HEK293 (cell line): ENCODE results near the gene ABLIM2.

Experiments
- CTCF ChIA-PET: fragments of 350-600 bp; formaldehyde crosslinking; extraction: SDS; loops from one replicate; lab custom pipeline; 2021; ENCODE audit warnings: antibody characterized with exemption; lab: Yijun Ruan, JAX
- POLR2A ChIA-PET: fragments of 300-600 bp; formaldehyde crosslinking; extraction: SDS; loops from one replicate; lab custom pipeline; 2020; ENCODE audit warnings: antibody characterized with exemption, inconsistent platforms; lab: Yijun Ruan, JAX
- H3K27ac ChIP-seq: fragments of 200-500 bp; sonication (Bioruptor generic); 2 replicates; pipeline ENCODE4 v1.5.1; 2014; ENCODE audit warnings: low read depth, low read length, control low read depth, inconsistent platforms; ENCODE audit errors: extremely low read depth
- H3K36me3 ChIP-seq, 2 experiments: fragments of 200-500 bp in 1 of 2; sonication (Bioruptor generic) in 1 of 2; 1 replicate in 1 of 2; 2 replicates in 1 of 2; pipeline ENCODE4 v1.5.1; 2014 to 2017; ENCODE audit warnings: inconsistent platforms in 2 of 2, low read length in 2 of 2; ENCODE audit not compliant: control insufficient read depth in 2 of 2, insufficient read depth in 1 of 2
- H3K4me1 ChIP-seq: fragments of 200-500 bp; sonication (Bioruptor generic); 2 replicates; pipeline ENCODE4 v1.5.1; 2014; ENCODE audit warnings: mild to moderate bottlenecking, low read length, inconsistent platforms; ENCODE audit not compliant: control insufficient read depth, insufficient read depth
- H3K4me3 ChIP-seq: 2 replicates; pipeline ENCODE4 v1.5.1; 2011; ENCODE audit warnings: low read depth, mild to moderate bottlenecking, control low read depth, low read length, moderate library complexity
- H3K9me3 ChIP-seq: fragments of 200-500 bp; sonication (Bioruptor generic); 2 replicates; pipeline ENCODE4 v1.5.1; 2014; ENCODE audit warnings: low read depth, low read length, inconsistent platforms; ENCODE audit not compliant: control insufficient read depth, insufficient read depth
- GFI1B ChIP-seq: fragments of 450-650 bp; formaldehyde crosslinking; IDR thresholded peaks from 2 replicates; pipeline ENCODE4 v1.5.1; 2016; ENCODE audit warnings: missing biosample characterization, missing genetic modification characterization
- INSM2 ChIP-seq: fragments of 450-650 bp; formaldehyde crosslinking; IDR thresholded peaks from 2 replicates; pipeline ENCODE4 v1.5.1; 2016; ENCODE audit warnings: missing biosample characterization, missing genetic modification characterization
- MZF1 ChIP-seq: fragments of 450-650 bp; formaldehyde crosslinking; IDR thresholded peaks from 2 replicates; pipeline ENCODE4 v1.5.1; 2017; ENCODE audit warnings: missing biosample characterization, missing genetic modification characterization, borderline replicate concordance
- SCRT1 ChIP-seq: fragments of 450-650 bp; formaldehyde crosslinking; IDR thresholded peaks from 2 replicates; pipeline ENCODE4 v1.5.1; 2016; ENCODE audit warnings: missing biosample characterization, missing genetic modification characterization, borderline replicate concordance
- SCRT2 ChIP-seq: fragments of 450-650 bp; formaldehyde crosslinking; IDR thresholded peaks from 2 replicates; pipeline ENCODE4 v1.5.1; 2016; ENCODE audit warnings: missing biosample characterization, missing genetic modification characterization
- ZBTB26 ChIP-seq: fragments of 450-650 bp; formaldehyde crosslinking; optimal IDR thresholded peaks from 2 replicates; pipeline ENCODE3; 2016; ENCODE audit warnings: missing biosample characterization, mild to moderate bottlenecking, missing genetic modification characterization
- ZBTB8A ChIP-seq: fragments of 450-650 bp; formaldehyde crosslinking; IDR thresholded peaks from 2 replicates; pipeline ENCODE4 v1.5.1; 2016; ENCODE audit warnings: missing biosample characterization, missing genetic modification characterization
- ZEB2 ChIP-seq: fragments of 450-650 bp; formaldehyde crosslinking; IDR thresholded peaks from 2 replicates; pipeline ENCODE4 v1.5.1; 2016; ENCODE audit warnings: missing biosample characterization, missing genetic modification characterization
- ZIC2 ChIP-seq: fragments of 450-650 bp; formaldehyde crosslinking; IDR thresholded peaks from 2 replicates; pipeline ENCODE4 v1.5.1; 2016; ENCODE audit warnings: missing biosample characterization, missing genetic modification characterization
- ZNF10 ChIP-seq: fragments of 450-650 bp; formaldehyde crosslinking; IDR thresholded peaks from 2 replicates; pipeline ENCODE4 v1.5.1; 2017; ENCODE audit warnings: missing biosample characterization, missing genetic modification characterization
- ZNF133 ChIP-seq: fragments of 450-650 bp; formaldehyde crosslinking; IDR thresholded peaks from 2 replicates; pipeline ENCODE4 v1.5.1; 2016; ENCODE audit warnings: missing biosample characterization, missing genetic modification characterization
- ZNF16 ChIP-seq: fragments of 450-650 bp; formaldehyde crosslinking; IDR thresholded peaks from 2 replicates; pipeline ENCODE4 v1.5.1; 2016; ENCODE audit warnings: low read depth, missing biosample characterization, missing genetic modification characterization
- ZNF18 ChIP-seq: fragments of 450-650 bp; formaldehyde crosslinking; IDR thresholded peaks from 2 replicates; pipeline ENCODE4 v1.5.1; 2016; ENCODE audit warnings: missing biosample characterization, missing genetic modification characterization
- ZNF19 ChIP-seq: fragments of 450-650 bp; formaldehyde crosslinking; IDR thresholded peaks from 2 replicates; pipeline ENCODE4; 2016; ENCODE audit warnings: missing biosample characterization, missing genetic modification characterization, low read depth
- ZNF223 ChIP-seq: fragments of 450-650 bp; formaldehyde crosslinking; IDR thresholded peaks from 2 replicates; pipeline ENCODE4 v1.5.1; 2016; ENCODE audit warnings: missing biosample characterization, missing genetic modification characterization
- ZNF292 ChIP-seq: fragments of 450-650 bp; formaldehyde crosslinking; IDR thresholded peaks from 2 replicates; pipeline ENCODE4 v1.5.1; 2016; ENCODE audit warnings: low read depth, missing biosample characterization, missing genetic modification characterization, borderline replicate concordance
- ZNF335 ChIP-seq: fragments of 450-650 bp; formaldehyde crosslinking; conservative IDR thresholded peaks from 2 replicates; pipeline ENCODE4 v1.5.1; 2016; ENCODE audit warnings: missing biosample characterization, missing genetic modification characterization
- ZNF473 ChIP-seq: fragments of 450-650 bp; formaldehyde crosslinking; IDR thresholded peaks from 2 replicates; pipeline ENCODE4 v1.5.1; 2017; ENCODE audit warnings: missing biosample characterization, missing genetic modification characterization
- ZNF513 ChIP-seq: fragments of 450-650 bp; IDR thresholded peaks from 2 replicates; pipeline ENCODE4 v1.5.1; 2018; ENCODE audit warnings: missing biosample characterization, missing genetic modification characterization
- ZNF560 ChIP-seq: fragments of 450-650 bp; formaldehyde crosslinking; IDR thresholded peaks from 2 replicates; pipeline ENCODE4 v1.5.1; 2017; ENCODE audit warnings: missing biosample characterization, missing genetic modification characterization, borderline replicate concordance
- ZNF707 ChIP-seq: fragments of 450-650 bp; formaldehyde crosslinking; IDR thresholded peaks from 2 replicates; pipeline ENCODE4 v1.5.1; 2016; ENCODE audit warnings: missing biosample characterization, missing genetic modification characterization
- ZNF791 ChIP-seq: fragments of 450-650 bp; formaldehyde crosslinking; IDR thresholded peaks from 2 replicates; pipeline ENCODE4 v1.5.1; 2016; ENCODE audit warnings: missing biosample characterization, missing genetic modification characterization
- ZNF792 ChIP-seq: fragments of 450-650 bp; formaldehyde crosslinking; IDR thresholded peaks from 2 replicates; pipeline ENCODE4 v1.5.1; 2016; ENCODE audit warnings: missing biosample characterization, missing genetic modification characterization
- ZNF830 ChIP-seq: fragments of 450-650 bp; IDR thresholded peaks from 2 replicates; pipeline ENCODE4 v1.5.0; 2018; ENCODE audit warnings: missing biosample characterization, missing genetic modification characterization, low read depth, mild to moderate bottlenecking, moderate library complexity
- ZSCAN23 ChIP-seq: fragments of 450-650 bp; formaldehyde crosslinking; IDR thresholded peaks from 2 replicates; pipeline ENCODE4 v1.5.1; 2016; ENCODE audit warnings: missing biosample characterization, missing genetic modification characterization
- TF ChIP-seq, protein P1 (sequence below): fragments of 450-650 bp; formaldehyde crosslinking; IDR thresholded peaks from 2 replicates; pipeline ENCODE4 v1.5.1; 2016; ENCODE audit warnings: missing biosample characterization, missing genetic modification characterization

ABLIM2 gene

GRCh38 chr4:8160233-8160560 is 1.6 kb upstream of the ABLIM2 start (continued):
- TF ChIP-seq ZNF513 (tag by site-specific recombination) (no peak), ZNF16 (tag by site-specific recombination) (no peak)
- TF ChIP-seq, all 188 proteins: peak for 0

DNA sequence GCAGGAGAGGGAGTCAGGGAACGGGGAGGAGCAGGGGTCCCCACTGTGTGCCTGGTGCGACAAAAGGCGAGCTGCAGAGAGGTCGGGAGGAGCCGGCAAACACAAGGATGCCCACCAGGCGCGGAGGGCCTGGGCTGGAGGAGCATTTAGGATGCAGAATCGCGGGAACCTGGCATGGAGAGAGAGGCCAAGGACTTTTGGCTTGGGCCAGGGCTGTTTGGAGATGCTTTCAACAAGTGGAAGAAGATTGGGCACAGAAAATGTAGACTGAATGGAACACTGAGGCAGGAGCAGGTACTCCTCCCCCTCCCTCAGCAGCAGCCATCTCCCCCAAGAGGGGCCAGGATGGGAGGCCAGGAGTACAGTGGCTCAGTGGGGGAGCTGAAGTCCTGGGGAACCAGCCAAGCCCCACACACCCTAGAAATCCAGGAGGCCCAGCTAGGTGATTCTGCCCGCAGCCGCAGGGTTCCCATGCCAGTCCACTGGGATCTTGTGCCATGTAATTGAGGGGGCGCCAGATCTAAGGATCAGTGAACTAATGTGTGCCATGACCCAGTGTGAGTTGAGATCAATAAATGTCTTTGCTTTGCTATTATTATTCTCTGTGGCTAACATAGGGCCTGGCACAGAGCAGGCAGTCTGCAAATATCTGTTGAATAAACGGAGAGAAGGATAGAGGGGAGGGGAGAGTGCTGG is 1.1 kb upstream of the ABLIM2 start:
- no peak for TF ChIP-seq ZNF18
- TF ChIP-seq ZNF792 (tag by site-specific recombination), result no peak
- TF ChIP-seq ZNF292, result no peak
- no peak for TF ChIP-seq ZNF707 (tag by site-specific recombination)
- TF ChIP-seq ZNF473 (tag by site-specific recombination), result no peak
- TF ChIP-seq SCRT2 (tag by site-specific recombination), result peak; percentile 68
- TF ChIP-seq SCRT1 (tag by site-specific recombination), result 0 out of 2 replicates have a peak, but pooled peaks have one; percentile 18
- no peak for TF ChIP-seq ZSCAN23 (tag by site-specific recombination)
- TF ChIP-seq INSM2 (tag by site-specific recombination), result no peak
- H3K27ac ChIP-seq, result no peak overlapping the region
- H3K4me3 ChIP-seq, result peak overlapping the region; percentile 60
- no peaks in the 10 kb centered on the region for H3K36me3 ChIP-seq
- POLR2A ChIA-PET, result no interaction called here
- no peaks in the 10 kb centered on the region for H3K4me1 ChIP-seq
- no peaks in the 10 kb centered on the region for H3K9me3 ChIP-seq
- CTCF ChIA-PET, result no interaction called here

DNA sequence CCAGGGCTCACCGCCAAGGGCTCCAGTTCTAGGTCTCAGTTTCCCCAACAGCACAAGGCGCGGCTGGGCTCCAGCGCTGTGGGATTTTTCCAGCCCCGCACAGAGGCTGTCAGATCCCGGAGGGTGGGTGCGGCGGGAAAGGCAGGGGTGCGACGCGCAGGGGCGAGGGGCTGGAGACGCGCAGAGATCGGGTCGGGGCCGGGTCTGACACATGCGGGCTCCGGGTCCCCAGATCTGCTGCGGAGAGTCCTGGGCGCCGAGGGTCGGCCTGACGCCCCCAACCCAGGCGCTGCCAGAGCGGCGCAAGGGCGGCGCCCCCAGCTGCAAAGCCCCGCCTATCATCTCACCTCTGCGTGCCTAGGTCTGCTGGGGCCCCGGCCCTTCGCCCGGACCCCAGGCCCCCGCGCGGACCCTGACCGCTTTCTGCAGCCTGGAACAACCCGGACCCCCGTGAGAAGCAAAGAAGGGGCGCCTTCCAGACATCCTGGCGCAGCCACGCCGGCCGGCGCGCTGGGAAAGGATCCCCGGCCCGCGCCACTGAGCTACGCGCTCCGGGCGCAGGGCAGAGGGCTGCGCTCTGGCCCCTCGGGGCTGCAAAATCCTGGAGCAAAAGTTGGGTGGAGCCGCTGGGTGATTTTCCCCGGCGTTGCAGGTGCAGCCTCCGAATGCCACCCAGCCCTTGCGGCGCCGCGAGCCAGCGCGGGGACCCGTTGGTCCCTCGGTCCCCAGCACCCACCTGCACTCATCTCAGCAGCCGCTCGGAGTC is 486 bp downstream of the ABLIM2 start:
- H3K4me1 ChIP-seq, result no peaks in the 10 kb centered on the region

More for the DNA sequence above, 486 bp downstream of the ABLIM2 start:
- Histone ChIP-seq H3K9me3 (no peaks in the 10 kb centered on the region), H3K4me3 (peak overlapping the region; percentile 49), H3K27ac (no peak overlapping the region; the same call in 1 of the 2 replicates), H3K36me3 (no peaks in the 10 kb centered on the region)
- TF ChIP-seq ZNF19 (tag by site-specific recombination), result no peak
- no peak for TF ChIP-seq ZNF560 (tag by site-specific recombination)
- TF ChIP-seq ZNF133, result no peak
- TF ChIP-seq ZBTB26 (tag by site-specific recombination), result peak; percentile 67
- peak; percentile 55; the same call in 1 of the 2 replicates for TF ChIP-seq ZBTB8A (tag by site-specific recombination)
- TF ChIP-seq, protein P1, sequence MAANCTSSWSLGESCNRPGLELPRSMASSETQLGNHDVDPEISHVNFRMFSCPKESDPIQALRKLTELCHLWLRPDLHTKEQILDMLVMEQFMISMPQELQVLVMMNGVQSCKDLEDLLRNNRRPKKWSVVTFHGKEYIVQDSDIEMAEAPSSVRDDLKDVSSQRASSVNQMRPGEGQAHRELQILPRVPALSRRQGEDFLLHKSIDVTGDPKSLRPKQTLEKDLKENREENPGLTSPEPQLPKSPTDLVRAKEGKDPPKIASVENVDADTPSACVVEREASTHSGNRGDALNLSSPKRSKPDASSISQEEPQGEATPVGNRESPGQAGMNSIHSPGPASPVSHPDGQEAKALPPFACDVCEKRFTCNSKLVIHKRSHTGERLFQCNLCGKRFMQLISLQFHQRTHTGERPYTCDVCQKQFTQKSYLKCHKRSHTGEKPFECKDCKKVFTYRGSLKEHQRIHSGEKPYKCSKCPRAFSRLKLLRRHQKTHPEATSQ (tag by site-specific recombination), result no peak
- no peak for TF ChIP-seq ZIC2 (tag by site-specific recombination)
- no peak for TF ChIP-seq ZNF830 (tag by site-specific recombination)
- TF ChIP-seq GFI1B (tag by site-specific recombination), result no peak
- TF ChIP-seq ZNF791 (tag by site-specific recombination), result no peak
- no peak for TF ChIP-seq MZF1 (tag by site-specific recombination)
- peak; percentile 82 for TF ChIP-seq ZNF335 (tag by site-specific recombination)
- no peak for TF ChIP-seq ZNF473 (tag by site-specific recombination)
- TF ChIP-seq ZNF223 (tag by site-specific recombination), result no peak
- no peak for TF ChIP-seq ZNF10
- TF ChIP-seq ZEB2 (tag by site-specific recombination), result no peak
- CTCF ChIA-PET, result interaction anchor here (0.7 to 1.9 kb wide), 2 partner anchors 19 to 314 kb away, joined by 3 to 6 read pairs; no protein-coding TSS in a partner anchor
- POLR2A ChIA-PET, result interaction anchor here (0.6 kb wide), 1 partner anchor 253 kb away, joined by 3 read pairs; no protein-coding TSS in a partner anchor
